ENCODE measurements around the gene ZDHHC7. TPM values are rescaled to one million over a fixed set of nuclear protein-coding genes. Genes with fewer than 3 reads are reported as not detected.

The ZDHHC7 gene
- total RNA-seq, 4 donors from 2014 or later, result 45.6 to 68.8 (median 54.3) TPM

GRCh38 chr16:84985079-84986065 lies 26.0 kb downstream of the ZDHHC7 start:
- Histone ChIP-seq H3K4me1 (peaks cover 19 to 49% (median 35%) of the 10 kb centered on the region in 4 donors), H3K36me3 (peaks cover 48 to 85% (median 74%) of the 10 kb centered on the region in 4 donors)
- intact Hi-C loops (cut with DNase I), result no loop called here

GRCh38 chr16:84982434-84982833 lies 28.9 kb downstream of the ZDHHC7 start:
- DNase-seq (ENCODE audit: extremely low spot score), result no peak
- no peaks in the 10 kb centered on the region for H3K27me3 ChIP-seq
- peaks cover 32 to 83% (median 67%) of the 10 kb centered on the region in 4 donors for H3K36me3 ChIP-seq
- no peaks in the 10 kb centered on the region for H3K9me3 ChIP-seq
- 70% methylated on average over 9 of the region's 9 CpGs for WGBS
- peak overlapping the region in 2 of 4 donors; percentile 12 to 20 for H3K27ac ChIP-seq (replicated peaks in 1 of 4)
- intact Hi-C loops (cut with DNase I), result no loop called here
- peaks cover 19 to 56% (median 44%) of the 10 kb centered on the region in 4 donors for H3K4me1 ChIP-seq
- no peak overlapping the region for H3K4me3 ChIP-seq
- TF ChIP-seq POLR2AphosphoS5 (IDR thresholded peaks at IDR 0.05) (no peak), CTCF (IDR thresholded peaks at IDR 0.05) (no peak), EP300 (IDR thresholded peaks at IDR 0.05) (no peak), POLR2A (IDR thresholded peaks at IDR 0.05; ENCODE audit: low read depth) (no peak)

More at GRCh38 chr16:84985079-84986065, 26.0 kb downstream of the ZDHHC7 start:
- DNase-seq (ENCODE audit: extremely low spot score), result no peak
- 74% methylated on average over 15 of the region's 15 CpGs for WGBS
- Histone ChIP-seq H3K9me3 (no peaks in the 10 kb centered on the region), H3K4me3 (no peak overlapping the region), H3K27me3 (no peaks in the 10 kb centered on the region), H3K27ac (replicated peaks in 1 of 4) (peak overlapping the region; percentile 74 to 81 (median 80))
- no peak for TF ChIP-seq CTCF (IDR thresholded peaks at IDR 0.05)
- no peak for TF ChIP-seq EP300 (IDR thresholded peaks at IDR 0.05)
- no peak for TF ChIP-seq POLR2A (IDR thresholded peaks at IDR 0.05; ENCODE audit: low read depth)
- TF ChIP-seq POLR2AphosphoS5 (IDR thresholded peaks at IDR 0.05), result peak; percentile 36 to 65

GRCh38 chr16:84979516-84979915 lies 31.8 kb downstream of the ZDHHC7 start:
- H3K4me3 ChIP-seq, result no peak overlapping the region
- H3K4me1 ChIP-seq, result peaks cover 7 to 45% (median 36%) of the 10 kb centered on the region in 4 donors
- H3K36me3 ChIP-seq, result peaks cover 54 to 89% (median 75%) of the 10 kb centered on the region in 4 donors
- intact Hi-C loops (cut with DNase I), result no loop called here
- WGBS, result 86% methylated on average over 4 of the region's 4 CpGs
- DNase-seq (ENCODE audit: extremely low spot score), result no peak
- H3K9me3 ChIP-seq, result no peaks in the 10 kb centered on the region
- TF ChIP-seq POLR2A (IDR thresholded peaks at IDR 0.05; ENCODE audit: low read depth) (no peak), EP300 (IDR thresholded peaks at IDR 0.05) (no peak), POLR2AphosphoS5 (IDR thresholded peaks at IDR 0.05) (no peak), CTCF (IDR thresholded peaks at IDR 0.05) (no peak)
- H3K27me3 ChIP-seq, result no peaks in the 10 kb centered on the region
- H3K27ac ChIP-seq (replicated peaks in 1 of 4), result no peak overlapping the region

- peak overlapping the region; percentile 53 to 74 (median 63) for H3K27ac ChIP-seq (replicated peaks in 1 of 4)
- intact Hi-C loops (cut with DNase I), result no loop called here
- H3K36me3 ChIP-seq, result peaks cover 53 to 83% (median 75%) of the 10 kb centered on the region in 4 donors
- TF ChIP-seq CTCF (IDR thresholded peaks at IDR 0.05) (no peak), EP300 (IDR thresholded peaks at IDR 0.05) (no peak), POLR2A (IDR thresholded peaks at IDR 0.05; ENCODE audit: low read depth) (no peak), POLR2AphosphoS5 (IDR thresholded peaks at IDR 0.05) (no peak)
- DNase-seq (ENCODE audit: extremely low spot score), result no peak
- WGBS, result 66% methylated on average over 17 of the region's 17 CpGs
- no peaks in the 10 kb centered on the region for H3K9me3 ChIP-seq
- peaks cover 11 to 41% (median 34%) of the 10 kb centered on the region in 4 donors for H3K4me1 ChIP-seq
- H3K27me3 ChIP-seq, result no peaks in the 10 kb centered on the region
- no peak overlapping the region for H3K4me3 ChIP-seq
These were observed 34.5 kb downstream of the ZDHHC7 start for GRCh38 chr16:84976644-84977400.
